GM23248 (cell line): ENCODE measurements around the gene C1QL4.

Experiments
- EZH2 ChIP-seq: fragments of 200-600 bp; sonication (generic); IDR thresholded peaks from 2 replicates; pipeline ENCODE4 v1.6.1; 2018; ENCODE audit warnings: antibody characterized with exemption, mild to moderate bottlenecking; ENCODE audit not compliant: insufficient read depth, poor library complexity, severe bottlenecking
- EZH2phosphoT487 ChIP-seq: fragments of 200-600 bp; sonication (generic); IDR thresholded peaks from 2 replicates; pipeline ENCODE4 v1.6.1; 2018; ENCODE audit warnings: antibody characterized with exemption, moderate library complexity, mild to moderate bottlenecking, low read depth; ENCODE audit not compliant: insufficient read depth

GRCh38 chr12:49296836-49297694 is 39.9 kb downstream of the C1QL4 start:
- no peak for TF ChIP-seq EZH2
- no peak; the same call in 1 of the 2 replicates for TF ChIP-seq EZH2phosphoT487
